ENCODE data around the gene BCAS1.

The BCAS1 gene

DNA sequence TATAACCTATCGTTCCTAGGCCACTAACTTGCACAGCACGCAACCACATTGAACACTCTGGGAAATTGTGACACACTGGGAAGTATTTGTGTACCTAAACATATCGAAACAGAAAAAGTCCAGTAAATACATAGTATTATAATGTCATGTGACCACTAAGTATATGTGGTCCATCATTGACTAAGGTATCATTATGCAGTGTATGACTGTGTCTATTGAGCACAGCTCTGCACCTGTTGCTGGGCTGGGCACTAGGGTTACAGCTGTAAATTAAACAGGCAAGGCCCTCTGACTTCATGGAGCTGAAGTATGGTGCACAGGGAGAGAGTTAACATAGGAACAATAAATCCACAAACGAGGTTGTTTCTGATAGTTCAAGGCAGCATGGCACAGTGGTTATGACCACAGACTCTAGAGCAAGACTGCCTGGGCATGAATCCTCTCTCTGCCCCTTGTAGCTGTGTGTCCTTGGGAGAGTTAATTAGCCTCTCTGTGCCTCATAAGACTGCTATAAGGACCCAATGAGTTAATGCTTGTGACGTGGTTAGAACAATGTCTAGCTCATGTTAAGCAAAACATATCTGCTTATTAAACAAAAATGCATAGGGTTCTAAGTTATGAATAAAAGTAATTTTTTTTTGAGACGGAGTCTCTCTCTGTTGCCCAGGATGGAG lies 10.6 kb downstream of the BCAS1 start:
- H3K27ac ChIP-seq: no peak overlapping the region
- TF ChIP-seq, protein P1, sequence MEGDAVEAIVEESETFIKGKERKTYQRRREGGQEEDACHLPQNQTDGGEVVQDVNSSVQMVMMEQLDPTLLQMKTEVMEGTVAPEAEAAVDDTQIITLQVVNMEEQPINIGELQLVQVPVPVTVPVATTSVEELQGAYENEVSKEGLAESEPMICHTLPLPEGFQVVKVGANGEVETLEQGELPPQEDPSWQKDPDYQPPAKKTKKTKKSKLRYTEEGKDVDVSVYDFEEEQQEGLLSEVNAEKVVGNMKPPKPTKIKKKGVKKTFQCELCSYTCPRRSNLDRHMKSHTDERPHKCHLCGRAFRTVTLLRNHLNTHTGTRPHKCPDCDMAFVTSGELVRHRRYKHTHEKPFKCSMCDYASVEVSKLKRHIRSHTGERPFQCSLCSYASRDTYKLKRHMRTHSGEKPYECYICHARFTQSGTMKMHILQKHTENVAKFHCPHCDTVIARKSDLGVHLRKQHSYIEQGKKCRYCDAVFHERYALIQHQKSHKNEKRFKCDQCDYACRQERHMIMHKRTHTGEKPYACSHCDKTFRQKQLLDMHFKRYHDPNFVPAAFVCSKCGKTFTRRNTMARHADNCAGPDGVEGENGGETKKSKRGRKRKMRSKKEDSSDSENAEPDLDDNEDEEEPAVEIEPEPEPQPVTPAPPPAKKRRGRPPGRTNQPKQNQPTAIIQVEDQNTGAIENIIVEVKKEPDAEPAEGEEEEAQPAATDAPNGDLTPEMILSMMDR (conservative IDR thresholded peaks at IDR 0.05): no peak

DNA sequence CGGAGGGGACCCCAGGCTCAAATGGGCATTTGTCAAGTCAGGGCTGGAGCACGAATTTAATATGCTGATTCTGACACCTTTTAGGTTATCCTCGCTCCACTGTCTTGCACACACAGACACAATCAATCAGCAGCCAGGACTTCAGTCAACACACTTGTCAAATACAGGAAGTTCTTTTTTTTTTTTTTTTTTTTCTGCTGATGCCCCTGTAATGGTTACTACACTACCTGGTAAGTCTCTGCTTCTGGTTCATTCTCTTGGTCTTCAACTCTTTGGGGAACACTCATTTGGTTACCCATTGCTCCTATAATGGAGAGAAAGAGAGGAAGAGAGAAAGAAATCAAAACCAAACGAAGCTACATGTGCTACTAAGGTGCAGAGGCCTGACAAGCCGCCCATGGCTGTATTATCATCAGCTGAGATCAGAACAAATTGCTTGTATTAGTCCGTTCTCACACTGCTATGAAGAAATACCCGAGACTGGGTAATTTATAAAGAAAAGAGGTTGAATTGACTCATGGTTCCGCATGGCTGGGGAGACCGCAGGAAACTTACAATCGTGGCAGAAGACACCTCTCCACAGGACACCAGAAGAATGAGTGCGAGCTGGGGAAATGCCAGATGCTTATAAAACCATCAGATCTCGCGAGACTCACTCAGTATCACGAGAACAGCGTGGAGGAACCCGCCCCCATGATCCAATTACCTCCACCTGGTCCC lies 11.8 kb downstream of the BCAS1 start:
- TF ChIP-seq, protein P1 (conservative IDR thresholded peaks at IDR 0.05): no peak
- H3K27ac ChIP-seq: peak overlapping the region; percentile 28; the same call in 1 of the 2 replicates

DNA sequence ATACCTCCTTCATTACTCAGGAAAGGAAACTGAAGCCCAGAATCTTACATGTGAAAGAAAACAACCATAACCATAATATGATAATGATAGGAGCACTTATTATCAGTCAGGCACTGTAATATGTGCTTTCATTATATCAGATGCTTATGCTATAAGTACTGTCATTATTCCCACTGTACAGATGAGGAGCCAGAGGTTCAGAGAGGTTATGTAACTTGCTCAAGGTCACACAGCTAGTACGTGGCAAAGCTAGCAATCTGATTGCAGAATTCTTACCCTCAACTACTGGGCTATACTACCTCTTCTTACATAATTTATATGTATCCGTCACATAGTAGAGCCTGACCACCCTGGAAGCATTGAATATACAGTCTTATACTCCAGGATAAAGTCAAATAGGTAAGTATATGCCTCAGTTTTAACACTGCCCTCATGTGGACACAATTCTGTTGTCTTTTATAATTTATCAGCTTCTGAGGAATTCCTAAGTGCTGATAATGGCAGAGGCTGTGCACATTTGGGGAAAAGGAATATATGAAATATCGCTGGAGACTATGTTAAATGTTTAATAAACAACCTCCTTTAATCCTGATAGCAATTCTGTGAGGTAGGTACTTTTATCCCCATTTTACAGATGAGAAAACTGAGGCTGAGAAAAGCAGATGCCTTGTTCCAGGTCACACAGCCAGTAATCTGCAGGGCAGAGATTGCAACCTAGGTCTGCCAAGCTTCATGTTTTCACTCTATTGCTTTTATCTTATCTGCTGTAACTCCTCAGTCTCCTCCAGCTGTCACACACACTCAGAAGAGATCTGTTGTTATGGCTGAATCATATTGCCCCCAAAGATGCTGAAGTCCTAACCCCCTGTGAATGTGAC lies 13.4 kb downstream of the BCAS1 start:
- TF ChIP-seq, protein P1 (conservative IDR thresholded peaks at IDR 0.05): peak; percentile 41
- no peak overlapping the region for H3K27ac ChIP-seq

DNA sequence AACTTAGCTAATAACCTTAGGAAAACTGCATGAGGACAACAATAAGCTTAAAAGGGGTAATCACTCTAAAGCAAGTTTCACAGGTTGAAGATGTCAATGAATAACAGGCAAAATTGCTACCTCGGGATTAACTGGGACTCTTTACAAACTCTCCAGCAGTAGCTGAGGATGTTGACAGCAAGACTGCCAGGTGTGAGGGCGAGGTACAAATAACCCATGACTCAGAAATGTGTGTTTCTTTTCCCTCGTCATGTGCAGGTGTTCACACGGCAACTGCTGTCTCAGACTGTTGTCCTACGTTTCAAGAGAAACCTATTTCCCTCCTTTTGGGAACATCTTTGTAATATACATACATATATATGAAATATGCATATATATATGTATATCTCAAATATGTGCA lies 15.9 kb downstream of the BCAS1 start:
- TF ChIP-seq, protein P1 (conservative IDR thresholded peaks at IDR 0.05): no peak
- no peak overlapping the region for H3K27ac ChIP-seq

DNA sequence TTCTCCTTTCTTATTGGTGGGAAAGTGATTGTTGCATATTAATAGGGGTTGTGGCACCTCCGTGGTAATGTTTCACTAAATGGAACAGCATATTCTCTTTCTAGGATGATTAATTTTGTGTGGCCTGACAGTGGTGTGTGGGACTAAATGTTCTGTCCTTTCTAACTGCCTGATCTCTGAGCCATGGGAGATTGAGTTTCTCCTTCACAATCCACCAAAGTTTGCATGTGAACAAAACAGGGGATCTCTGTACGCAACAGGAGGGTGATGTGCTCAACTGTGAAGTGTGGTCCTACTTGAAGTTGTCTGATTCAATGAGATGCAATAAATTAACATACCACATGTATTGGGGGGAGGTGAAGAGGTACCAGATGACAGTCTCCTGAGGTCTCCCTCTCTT lies 19.3 kb downstream of the BCAS1 start:
- TF ChIP-seq, protein P1 (conservative IDR thresholded peaks at IDR 0.05): no peak
- H3K27ac ChIP-seq: no peak overlapping the region

DNA sequence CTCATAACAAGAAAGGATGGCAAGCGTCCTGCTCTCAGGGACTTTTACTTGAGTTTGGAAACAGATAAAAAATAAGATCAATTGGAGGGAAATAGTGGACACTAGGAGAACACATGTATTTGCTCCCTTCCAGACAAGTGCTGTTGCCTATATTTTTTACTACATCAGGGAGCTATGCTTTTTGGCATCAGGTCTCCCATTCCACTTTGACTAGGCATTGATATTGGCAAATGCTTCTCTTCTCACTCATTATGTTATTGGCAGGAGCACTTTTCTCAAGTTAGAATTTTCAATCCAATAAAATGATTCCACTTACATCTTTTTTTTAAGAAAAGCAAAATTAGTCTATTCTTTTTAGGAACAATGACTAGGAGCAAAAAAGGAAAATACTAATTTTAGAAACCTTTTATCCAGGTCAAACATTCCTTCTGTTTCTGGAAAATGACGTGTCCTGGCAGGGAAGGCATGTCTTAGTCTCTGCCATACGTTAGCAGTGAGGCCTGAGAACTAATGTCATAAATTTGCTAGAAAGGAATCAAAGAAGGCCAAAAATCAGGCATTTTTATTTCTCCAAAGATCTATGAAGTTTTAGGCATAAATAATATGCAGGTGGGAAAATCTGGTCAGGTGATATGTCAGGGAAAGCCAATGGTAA lies 21.4 kb downstream of the BCAS1 start:
- no peak overlapping the region for H3K27ac ChIP-seq
- TF ChIP-seq, protein P1 (conservative IDR thresholded peaks at IDR 0.05): no peak

Measured in VCaP (cell line).